HG03060 (cell line): ENCODE measurements around the gene C12orf42.
"Not testable (repeated sequence)": the region's sequence is repeated elsewhere in the genome, so short reads cannot be mapped to it uniquely, and the experiment has no call there.

Experiments used
- ATAC-seq: cut with Tn5 transposase; IDR thresholded peaks from one replicate; pipeline ENCODE4 v1.9.1; 2021; ENCODE audit warnings: low read depth, moderate number of reproducible peaks; ENCODE audit not compliant: unreplicated experiment

The C12orf42 gene

GRCh38 chr12:103498990-103499389 lies 3.2 kb upstream of the C12orf42 start:
- no peak for ATAC-seq

- no peak for ATAC-seq
Measured at GRCh38 chr12:103494734-103495468, 867 bp downstream of the C12orf42 start.

- ATAC-seq, result no peak
Measured at GRCh38 chr12:103494051-103494733, 1.6 kb downstream of the C12orf42 start.

- ATAC-seq, result no peak
Measured at GRCh38 chr12:103493199-103493598, 2.6 kb downstream of the C12orf42 start.

- no peak for ATAC-seq
Measured at GRCh38 chr12:103482365-103482764, 13.4 kb downstream of the C12orf42 start.

- no peak for ATAC-seq
Measured at GRCh38 chr12:103475073-103475472, 20.7 kb downstream of the C12orf42 start.

GRCh38 chr12:103470664-103471063 lies 25.1 kb downstream of the C12orf42 start:
- no peak for ATAC-seq

GRCh38 chr12:103469719-103470118 lies 26.0 kb downstream of the C12orf42 start:
- ATAC-seq, result no peak

- no peak for ATAC-seq
Measured at GRCh38 chr12:103468837-103469236, 26.9 kb downstream of the C12orf42 start.

GRCh38 chr12:103462675-103463074 lies 33.1 kb downstream of the C12orf42 start:
- peak; percentile 94 for ATAC-seq

GRCh38 chr12:103457471-103457870 lies 38.3 kb downstream of the C12orf42 start:
- ATAC-seq, result no peak

- no peak for ATAC-seq
Measured at GRCh38 chr12:103456006-103456405, 39.8 kb downstream of the C12orf42 start.

GRCh38 chr12:103455020-103455763 lies 40.6 kb downstream of the C12orf42 start:
- peak; percentile 61 for ATAC-seq

GRCh38 chr12:103444983-103445382 lies 50.8 kb downstream of the C12orf42 start:
- no peak for ATAC-seq

- ATAC-seq, result no peak
Measured at GRCh38 chr12:103442822-103443221, 52.9 kb downstream of the C12orf42 start.

- ATAC-seq, result no peak
Measured at GRCh38 chr12:103442182-103442555, 53.6 kb downstream of the C12orf42 start.

GRCh38 chr12:103441437-103442181 lies 54.2 kb downstream of the C12orf42 start:
- ATAC-seq, result peak; percentile 92

- not testable (repeated sequence) for ATAC-seq
Measured at GRCh38 chr12:103434165-103435105, 61.3 kb downstream of the C12orf42 start.

GRCh38 chr12:103431950-103432349 lies 63.8 kb downstream of the C12orf42 start:
- ATAC-seq, result no peak

- no peak for ATAC-seq
Measured at GRCh38 chr12:103431387-103431786, 64.4 kb downstream of the C12orf42 start.
